Right ventricle myocardium inferior (tissue), 1 donor: Measurements from ENCODE around the gene PLEKHG4B. TPM values are rescaled to one million over a fixed set of nuclear protein-coding genes. Genes with fewer than 3 reads are reported as not detected.
A peak's percentile ranks its signal among the peaks of the same experiment; 100 is the strongest.

ENCODE experiments used
- ATAC-seq: fragments of 200-7000 bp; cut with Tn5 transposase; one replicate; pipeline ENCODE4 v1.9.1; 2020; ENCODE audit warnings: mild to moderate bottlenecking, moderate library complexity
- DNase-seq: peaks from one replicate; pipeline ENCODE4 v3.0.0; 2021; ENCODE audit errors: missing footprints
- intact Hi-C: fragments of 100-400 bp; cut with DNase I; formaldehyde crosslinking; loops from one replicate; pipeline ENCODE4 v1.11.0; 2022
- total RNA-seq: library from RNA; stranded (reverse); fragmentation: NEBNext Ultra II Directional; extraction: Animal tissue kit (Norgen Biotek cat#: 25700); gene quantifications from one replicate; pipeline ENCODE4 v1.2.1, GENCODE V29; 2021
- donor health status: DM: no; HTN: yes; CAD: no; lungs with severe emphysema.

The PLEKHG4B gene
- total RNA-seq, 1 donor from 2014 or later, result not detected

DNA sequence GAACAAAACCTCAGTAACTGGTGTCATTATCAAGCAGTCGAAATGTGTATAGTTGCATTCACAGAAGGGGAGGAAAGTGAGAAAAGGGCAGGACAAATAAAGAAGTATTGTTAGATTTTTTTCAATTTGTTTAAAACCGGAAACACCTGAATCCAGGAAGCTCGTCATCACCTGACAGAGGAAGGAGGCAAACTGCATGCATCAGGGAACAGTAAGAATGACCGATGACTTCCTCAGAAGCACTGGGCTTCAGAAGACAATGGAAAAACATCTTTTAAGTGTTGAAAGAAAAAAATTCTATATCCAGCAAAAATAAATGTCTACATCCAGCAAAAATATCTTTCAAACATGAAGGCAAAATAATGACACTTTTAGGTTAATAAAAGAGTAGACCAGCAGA lies 29.5 kb downstream of the PLEKHG4B start:
- intact Hi-C loops, result no loop called here
- DNase-seq, result no peak

DNA sequence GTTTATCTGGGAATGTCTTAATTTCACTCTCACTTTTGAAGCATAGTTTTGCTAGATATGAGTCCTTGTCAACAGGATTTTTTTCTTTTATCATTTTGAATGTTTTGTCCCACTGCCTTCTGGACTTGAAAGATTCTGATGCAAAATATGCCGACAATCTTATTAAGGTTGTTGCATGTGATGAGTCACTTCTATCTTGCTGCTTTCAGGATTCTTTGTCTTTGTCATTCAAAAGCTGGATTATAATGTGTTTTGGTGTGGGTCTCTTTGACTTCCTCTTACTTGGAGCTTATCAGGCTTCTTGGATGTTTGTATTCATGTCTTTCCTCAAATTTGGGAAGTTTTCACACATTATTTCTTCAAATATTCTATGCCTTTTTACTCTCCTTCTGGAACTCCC lies 33.8 kb downstream of the PLEKHG4B start:
- DNase-seq (no peak), ATAC-seq (no peak)
- intact Hi-C loops, result no loop called here

More for the DNA sequence above, 29.5 kb downstream of the PLEKHG4B start:
- ATAC-seq, result no peak

DNA sequence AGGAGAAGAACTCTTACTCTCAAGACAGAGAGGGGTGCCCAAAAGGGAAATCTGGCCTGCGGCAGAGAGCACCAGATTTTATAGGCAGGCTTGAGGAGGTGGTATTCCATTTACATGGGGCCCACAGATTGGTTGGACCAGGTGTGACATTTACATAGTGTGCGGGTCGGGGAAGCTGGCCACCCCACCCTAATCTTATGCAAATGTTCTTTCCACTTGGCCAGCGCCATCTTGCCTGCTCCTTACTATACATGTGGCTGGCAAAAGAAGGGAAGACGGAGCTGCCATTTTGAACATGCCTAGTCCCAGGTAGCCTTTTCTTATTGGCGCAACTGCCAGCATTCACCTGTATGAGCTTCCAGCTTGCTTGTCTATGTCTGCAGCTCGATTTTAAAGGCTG lies 34.8 kb downstream of the PLEKHG4B start:
- no peak for DNase-seq
- no peak for ATAC-seq
- intact Hi-C loops, result no loop called here

DNA sequence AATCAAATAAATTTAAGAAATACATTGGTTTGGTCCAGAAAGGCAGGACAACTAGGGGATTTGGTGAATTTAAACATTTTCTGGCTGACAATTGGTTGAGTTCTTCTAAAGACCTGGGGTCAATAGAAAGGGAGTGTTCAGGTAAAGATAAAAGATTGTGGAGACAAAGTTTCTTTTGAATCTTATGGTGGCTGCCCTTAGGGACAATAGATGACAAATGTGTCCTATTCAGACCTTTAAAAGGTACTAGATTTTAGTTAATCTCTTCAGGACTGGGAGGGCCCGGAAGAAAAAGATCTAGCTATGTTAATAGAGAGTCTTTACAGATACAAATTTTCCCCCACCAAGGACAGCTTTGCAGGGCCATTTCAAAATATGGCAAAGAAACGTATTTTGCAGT lies 35.9 kb downstream of the PLEKHG4B start:
- no peak for ATAC-seq
- intact Hi-C loops, result no loop called here
- DNase-seq, result no peak

DNA sequence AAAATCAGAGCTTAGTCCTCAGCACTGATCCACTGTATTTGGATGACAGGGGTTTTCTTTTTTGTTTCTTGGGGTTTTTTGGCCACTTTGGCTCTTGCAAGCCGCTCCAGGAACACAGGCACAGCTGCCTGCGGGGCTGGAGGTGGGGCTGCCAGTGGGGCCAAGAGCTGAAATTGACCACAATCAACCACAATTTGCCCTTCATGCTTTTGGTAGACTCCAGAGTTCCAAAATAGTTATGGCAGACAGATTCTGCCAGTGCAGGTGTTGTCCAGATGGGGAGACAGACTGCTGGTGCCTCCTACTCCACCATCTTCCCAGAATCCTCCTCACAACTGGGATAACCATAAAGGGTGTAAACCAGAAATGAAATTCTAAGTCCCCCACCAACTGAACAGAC lies 36.5 kb downstream of the PLEKHG4B start:
- ATAC-seq, result no peak
- DNase-seq, result no peak
- intact Hi-C loops, result no loop called here

DNA sequence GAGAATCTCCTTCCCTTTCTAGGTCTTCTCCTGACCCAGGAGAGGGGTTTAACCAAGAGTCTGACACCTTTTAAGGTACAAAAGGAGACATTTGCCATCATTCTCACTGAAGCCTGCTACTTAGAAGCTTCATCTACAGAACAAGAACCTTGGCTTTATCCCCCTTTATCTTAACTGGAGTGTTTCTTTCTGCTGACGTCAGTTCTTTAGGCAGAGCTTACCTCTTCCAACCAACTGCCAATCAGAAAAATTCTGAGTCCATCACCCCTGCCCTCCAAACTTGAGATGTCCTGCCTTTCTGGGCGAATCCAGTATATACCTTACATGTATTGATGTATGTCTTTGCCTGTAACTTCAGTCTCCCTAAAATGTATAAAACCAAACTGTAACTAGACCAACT lies 37.2 kb downstream of the PLEKHG4B start:
- DNase-seq (no peak), ATAC-seq (no peak)
- intact Hi-C loops, result no loop called here

DNA sequence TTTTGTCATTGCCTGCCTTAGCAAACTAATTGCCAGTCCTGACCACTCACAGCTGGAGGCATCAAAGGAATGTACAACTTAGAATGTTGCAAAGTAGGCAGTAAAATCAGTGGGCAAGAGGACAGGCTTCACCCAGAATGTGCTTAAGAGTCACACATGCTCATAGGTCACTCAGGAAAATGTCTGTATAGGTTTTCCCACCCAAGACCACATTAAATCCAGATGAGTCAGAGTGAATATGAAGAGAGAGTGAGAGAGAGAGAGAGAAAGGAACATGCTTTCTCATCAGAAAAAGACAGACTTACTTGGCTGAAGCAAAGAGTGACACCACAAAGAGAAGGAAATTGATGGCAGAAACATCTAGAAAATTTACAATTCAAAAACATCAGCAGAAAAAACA lies 37.9 kb downstream of the PLEKHG4B start:
- no peak for ATAC-seq
- no peak for DNase-seq
- intact Hi-C loops, result no loop called here

DNA sequence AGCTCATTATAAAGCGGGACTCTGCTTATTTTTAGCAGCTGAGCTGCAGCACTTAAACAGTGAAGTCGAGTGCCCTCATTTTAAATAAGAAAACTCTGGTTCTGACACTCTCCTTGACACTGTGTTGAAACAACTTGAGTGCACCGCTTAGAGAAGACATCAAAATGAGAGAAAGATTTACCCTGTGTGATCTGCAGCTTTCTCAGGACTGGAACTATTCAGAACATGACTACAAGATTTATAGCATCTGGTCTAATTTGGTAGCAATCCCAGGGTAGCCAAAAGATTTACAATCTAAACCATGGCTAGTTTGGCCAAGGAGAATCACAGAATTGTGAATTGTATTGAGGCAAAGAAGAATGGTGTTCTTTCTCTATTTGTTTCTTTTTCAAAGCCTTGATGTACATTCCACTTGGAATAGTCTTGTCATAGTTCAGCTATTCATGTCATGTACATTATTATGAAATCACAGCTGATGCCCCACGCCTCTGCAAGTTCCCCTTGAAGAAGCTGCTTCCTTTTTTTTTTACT lies 38.7 kb downstream of the PLEKHG4B start:
- intact Hi-C loops, result no loop called here
- ATAC-seq (no peak), DNase-seq (no peak)

DNA sequence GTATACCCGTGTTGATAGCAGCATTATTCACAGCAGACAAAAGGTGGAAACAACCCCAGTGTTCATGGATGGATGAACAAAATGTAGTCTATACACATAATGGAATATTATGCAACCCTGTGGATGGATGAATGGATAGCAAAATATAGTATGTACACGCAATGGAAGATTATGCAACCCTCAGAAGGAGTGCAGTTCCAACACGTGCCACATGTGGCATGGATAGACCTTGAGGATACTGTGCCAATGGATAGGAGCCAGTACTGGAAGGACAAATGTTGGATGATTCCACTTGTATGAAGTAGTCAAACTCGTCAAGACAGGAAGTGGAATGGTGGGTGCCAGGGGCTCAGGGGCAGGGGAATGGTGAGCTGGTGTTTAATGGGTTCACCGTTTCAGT lies 44.9 kb downstream of the PLEKHG4B start:
- no peak for DNase-seq
- no peak for ATAC-seq
- intact Hi-C loops, result no loop called here

DNA sequence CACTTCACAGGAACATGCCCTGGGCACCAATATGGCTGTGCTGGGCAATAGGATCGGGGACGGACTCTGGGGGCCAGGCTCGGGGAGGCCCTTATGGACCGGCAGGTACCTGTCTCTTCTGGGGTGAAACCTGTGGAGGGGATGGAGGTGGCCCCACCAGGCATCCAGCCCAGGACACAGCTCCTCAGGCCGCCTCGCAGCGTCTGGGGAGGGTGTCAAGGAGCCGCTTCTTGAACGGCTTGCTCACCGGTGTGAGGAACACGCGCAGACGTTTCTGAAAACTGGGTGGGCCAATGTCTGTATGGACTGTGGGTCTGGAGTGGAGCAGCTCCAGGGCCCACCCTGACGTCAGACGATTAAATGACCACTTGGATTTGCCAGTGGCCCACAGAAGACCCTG lies 45.8 kb downstream of the PLEKHG4B start:
- intact Hi-C loops, result no loop called here
- DNase-seq (no peak), ATAC-seq (no peak)

DNA sequence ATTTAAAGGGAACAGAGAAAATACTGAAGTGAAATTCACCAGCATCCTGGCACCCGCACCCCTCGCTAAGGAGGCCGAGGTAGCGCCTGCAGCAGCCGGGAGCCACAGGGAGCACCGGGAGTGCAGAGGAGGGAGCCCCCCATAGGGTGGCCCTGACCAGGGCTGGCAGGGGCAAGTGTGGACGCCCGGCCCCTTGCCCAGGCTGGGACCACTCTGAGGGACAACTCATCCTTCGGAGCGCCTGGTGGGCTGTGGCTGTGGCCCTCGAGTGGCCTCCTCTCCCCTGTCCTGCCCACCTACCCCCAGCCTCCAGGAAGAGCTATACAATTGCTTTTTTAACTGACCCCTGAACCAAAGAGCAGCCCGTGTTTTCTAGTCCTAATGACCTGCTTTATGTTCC lies 47.0 kb downstream of the PLEKHG4B start:
- ATAC-seq (no peak), DNase-seq (no peak)
- intact Hi-C loops, result no loop called here

DNA sequence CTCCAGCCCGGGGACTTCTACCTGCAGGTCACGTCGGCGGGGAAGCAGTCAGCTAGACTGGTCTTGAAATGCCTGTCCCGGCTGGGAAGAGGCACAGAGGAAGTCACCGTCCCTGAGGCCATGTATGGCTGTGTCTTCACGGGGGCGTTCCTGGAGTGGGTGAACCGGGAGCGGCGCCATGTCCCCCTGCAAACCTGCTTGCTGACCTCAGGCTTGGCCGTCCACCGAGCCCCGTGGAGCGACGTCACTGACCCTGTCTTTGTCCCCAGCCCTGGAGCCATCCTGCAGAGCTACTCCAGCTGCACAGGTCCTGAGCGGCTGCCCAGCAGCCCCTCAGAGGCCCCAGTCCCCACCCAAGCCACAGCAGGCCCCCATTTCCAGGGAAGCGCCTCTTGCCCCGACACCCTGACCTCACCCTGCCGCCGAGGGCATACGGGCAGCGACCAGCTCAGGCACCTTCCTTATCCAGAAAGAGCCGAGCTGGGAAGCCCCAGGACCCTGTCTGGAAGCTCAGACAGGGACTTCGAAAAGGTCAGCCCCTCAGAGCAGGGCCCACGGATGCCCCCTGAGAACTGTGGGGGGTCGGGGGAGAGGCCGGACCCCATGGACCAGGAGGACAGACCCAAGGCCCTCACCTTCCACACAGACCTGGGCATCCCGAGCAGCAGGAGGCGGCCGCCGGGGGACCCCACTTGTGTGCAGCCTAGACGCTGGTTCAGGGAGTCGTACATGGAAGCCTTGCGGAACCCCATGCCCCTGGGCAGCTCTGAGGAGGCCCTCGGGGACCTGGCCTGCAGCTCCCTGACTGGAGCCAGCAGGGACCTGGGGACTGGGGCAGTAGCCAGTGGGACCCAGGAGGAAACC lies 47.8 kb downstream of the PLEKHG4B start:
- intact Hi-C loops, result no loop called here
- DNase-seq (no peak), ATAC-seq (no peak)

DNA sequence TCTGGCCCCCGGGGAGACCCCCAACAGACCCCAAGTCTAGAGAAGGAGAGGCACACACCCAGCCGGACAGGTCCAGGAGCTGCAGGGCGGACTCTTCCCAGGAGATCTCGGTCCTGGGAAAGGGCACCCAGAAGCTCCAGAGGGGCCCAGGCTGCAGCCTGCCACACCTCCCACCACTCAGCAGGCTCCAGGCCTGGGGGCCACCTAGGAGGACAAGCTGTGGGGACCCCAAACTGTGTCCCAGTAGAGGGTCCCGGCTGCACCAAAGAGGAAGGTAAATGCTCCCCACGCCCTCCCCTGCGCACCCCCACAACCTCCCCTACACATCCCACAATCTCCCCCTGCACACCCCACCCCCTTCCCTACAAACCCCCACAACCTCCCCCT lies 48.5 kb downstream of the PLEKHG4B start:
- no peak for DNase-seq
- intact Hi-C loops, result no loop called here
- ATAC-seq, result no peak

DNA sequence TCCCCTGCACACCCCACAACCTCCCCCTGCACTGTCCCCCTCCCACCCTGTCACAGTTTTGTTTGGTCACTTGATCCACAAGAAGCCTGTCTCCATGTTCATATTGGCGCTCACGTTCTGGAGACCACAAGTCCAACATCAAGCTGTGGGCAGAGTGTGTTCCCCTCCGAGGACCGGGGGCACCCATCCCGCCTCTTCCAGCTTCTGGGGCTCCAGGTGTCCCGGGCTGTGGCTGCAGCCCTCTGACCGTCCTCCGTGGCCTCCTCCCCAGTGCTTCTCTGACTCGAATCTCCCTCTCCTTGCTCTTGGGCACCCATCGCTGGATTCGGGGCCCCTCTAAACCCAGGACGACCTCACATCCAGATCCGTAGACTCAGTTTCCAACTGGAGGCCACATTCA lies 49.2 kb downstream of the PLEKHG4B start:
- ATAC-seq, result no peak
- DNase-seq, result no peak
- intact Hi-C loops, result no loop called here

DNA sequence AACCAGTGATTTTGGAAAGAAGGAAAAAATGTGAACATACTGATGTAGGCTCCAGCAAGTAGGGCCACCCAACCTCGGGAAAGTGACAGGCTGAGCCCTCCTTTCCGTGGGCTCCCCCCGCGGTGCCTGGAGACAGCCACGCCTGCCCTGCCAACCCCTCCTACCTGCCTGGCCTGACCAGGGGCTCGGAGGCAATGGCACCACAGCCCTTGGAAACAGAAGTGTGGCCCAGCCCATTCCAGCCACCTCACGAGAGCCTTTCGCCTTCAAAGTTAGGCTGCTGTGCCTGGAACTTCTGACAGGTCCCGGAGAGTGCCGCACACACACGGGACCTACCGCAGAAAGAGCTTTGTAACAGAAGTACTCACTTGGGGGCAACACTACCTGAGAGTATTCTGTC lies 49.8 kb downstream of the PLEKHG4B start:
- intact Hi-C loops, result no loop called here

DNA sequence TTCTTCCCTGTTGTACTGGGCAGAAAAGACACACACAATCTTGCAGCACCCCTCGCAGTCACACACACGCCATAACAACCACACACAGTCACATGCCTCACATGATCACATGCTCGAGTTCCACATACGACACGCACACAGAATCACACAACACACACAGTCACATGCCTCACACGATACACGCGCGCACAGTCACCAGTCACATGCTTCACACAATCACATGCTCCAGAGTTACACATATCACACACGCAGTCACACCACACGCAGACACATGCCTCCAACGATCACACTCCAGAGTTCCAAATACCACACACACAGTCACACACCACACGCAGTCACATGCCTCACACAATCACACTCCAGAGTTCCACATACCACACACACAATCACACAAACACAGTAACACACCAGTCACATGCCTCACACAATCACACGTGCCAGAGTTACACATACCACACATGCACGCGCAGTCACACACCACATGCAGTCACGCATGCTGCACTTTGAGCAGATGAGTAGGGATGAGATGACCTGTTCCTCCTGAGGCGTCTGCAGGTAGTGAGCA lies 50.4 kb downstream of the PLEKHG4B start:
- no peak for ATAC-seq
- intact Hi-C loops, result no loop called here
- no peak for DNase-seq

More for the DNA sequence above, 49.8 kb downstream of the PLEKHG4B start:
- ATAC-seq (no peak), DNase-seq (no peak)

DNA sequence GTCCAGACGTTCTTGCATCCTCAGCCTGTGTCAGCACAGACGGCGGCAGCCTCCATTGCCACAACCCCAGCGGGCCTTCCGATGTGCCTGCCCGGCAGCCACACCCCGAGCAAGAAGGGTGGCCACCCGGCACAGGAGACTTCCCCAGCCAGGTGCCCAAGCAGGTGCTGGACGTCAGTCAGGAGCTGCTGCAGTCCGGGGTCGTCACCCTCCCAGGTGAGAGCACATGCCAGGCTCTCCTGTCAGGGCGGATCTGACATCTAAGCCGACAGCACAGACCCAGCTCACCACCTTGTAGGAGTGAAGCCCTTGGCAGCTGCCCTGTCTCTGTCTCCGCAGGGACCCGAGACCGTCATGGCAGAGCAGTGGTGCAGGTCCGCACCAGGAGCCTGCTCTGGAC lies 51.1 kb downstream of the PLEKHG4B start:
- no peak for DNase-seq
- ATAC-seq, result peak; percentile 9
- intact Hi-C loops, result no loop called here

DNA sequence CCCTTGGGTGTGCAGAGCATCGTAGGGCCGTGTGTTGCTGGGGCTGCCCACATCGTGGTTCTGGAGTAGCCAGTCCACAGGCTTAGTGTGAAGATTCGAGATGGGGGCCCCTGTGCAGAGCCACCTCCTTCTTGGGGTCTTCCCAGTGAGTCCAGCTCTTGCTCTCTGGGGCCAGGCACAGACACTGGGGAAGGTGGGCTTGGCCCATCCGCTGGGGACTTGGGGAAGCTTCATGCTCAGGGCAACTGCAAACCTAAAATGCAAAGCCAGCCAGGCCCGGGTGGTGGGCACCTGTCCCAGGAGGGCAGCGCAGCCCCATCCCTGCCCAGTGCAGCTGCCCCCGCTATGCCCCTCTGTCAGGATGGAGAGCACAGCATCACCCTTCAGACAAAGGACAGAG lies 53.0 kb downstream of the PLEKHG4B start:
- DNase-seq, result no peak
- intact Hi-C loops, result no loop called here
- ATAC-seq, result no peak

DNA sequence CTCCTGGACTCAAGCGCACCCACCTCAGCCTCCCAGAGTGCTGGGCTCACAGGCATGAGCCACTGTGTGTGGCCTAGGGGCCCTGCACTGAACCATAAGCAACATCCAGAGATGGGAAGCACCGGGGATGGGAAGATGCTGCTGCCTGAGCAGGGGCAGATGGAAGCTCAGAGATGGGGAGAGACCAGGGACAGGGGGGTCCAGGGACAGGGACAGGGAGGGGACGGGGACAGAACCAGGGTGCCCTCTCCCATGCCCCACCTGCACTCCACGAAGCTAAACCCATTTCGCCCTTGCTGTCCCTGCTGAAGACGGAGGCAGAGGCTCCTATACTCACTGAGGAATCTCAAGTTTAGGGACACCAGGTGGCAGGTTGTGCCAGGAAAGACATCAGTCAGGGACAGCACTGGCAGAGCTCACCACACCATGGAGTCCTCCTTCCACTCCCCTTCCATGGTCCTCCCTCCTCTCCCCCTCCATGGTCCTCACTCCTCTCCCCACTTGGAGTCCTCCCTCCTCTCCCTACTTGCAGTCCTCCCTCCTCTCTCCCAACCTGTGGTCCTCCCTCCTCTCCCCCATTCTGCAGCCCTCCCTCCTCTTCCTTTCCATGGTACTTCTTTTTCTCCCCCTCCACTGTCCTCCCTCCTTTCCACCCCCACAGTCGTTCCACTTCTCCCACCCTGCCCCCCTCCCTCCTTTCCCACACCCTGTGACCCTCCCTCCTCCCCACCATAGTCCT lies 53.8 kb downstream of the PLEKHG4B start:
- intact Hi-C loops, result no loop called here
- no peak for ATAC-seq
- DNase-seq, result no peak

DNA sequence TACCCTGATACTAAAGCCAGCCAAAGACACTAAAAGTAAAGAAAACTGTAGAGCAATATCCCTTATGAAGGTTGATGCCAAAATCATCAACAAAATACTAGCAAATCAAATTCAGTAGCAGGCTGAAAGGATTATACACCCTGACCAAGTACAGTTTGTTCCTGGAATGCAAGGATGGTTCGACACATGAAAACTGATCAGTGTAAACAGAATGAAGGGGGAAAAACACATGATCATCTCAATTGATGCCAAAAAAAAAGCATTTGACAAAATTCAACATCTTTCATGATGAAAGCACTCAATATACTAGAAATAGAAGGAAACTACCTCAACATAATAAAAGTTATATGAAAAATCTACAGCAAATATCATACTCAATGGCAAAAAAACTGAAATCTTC lies 55.8 kb downstream of the PLEKHG4B start:
- intact Hi-C loops, result no loop called here

More for the DNA sequence above, 55.8 kb downstream of the PLEKHG4B start:
- no peak for DNase-seq
- ATAC-seq, result no peak
